ENCODE results near the gene DMRT3. TPM values are rescaled to one million over a fixed set of nuclear protein-coding genes. Genes with fewer than 3 reads are reported as not detected.

The DMRT3 gene
- total and polyA plus RNA-seq, 2 of the 8 experiments (the other 6 are each of a cell fraction or from before 2014, with no cell fraction given) = not detected

- H3K23me2 ChIP-seq (ENCODE audit: low read depth, low read length) = peaks cover 22% of the 10 kb centered on the region; the same call in 1 of the 2 replicates
- no peak overlapping the region; the same call in 1 of the 2 replicates for H2BK15ac ChIP-seq (ENCODE audit: low read length)
- H3K4me1 ChIP-seq (replicated peaks in 1 of 4; ENCODE audit: control insufficient read depth in 3 of 4, insufficient read depth in 4 of 4, low read length in 3 of 4) = peaks cover 18 to 39% (median 26%) of the 10 kb centered on the region in 4 experiments
- no peak overlapping the region; the same call in 1 of the 2 replicates for H3K18ac ChIP-seq (ENCODE audit: extremely low read depth, low read length)
- FAIRE-seq (no peak), DNase-seq (ENCODE audit: low read depth in 1 of 2, low spot score in 2 of 2) (peak in 1 of 2 experiments; percentile 65)
- no peaks in the 10 kb centered on the region for H3K9me3 ChIP-seq (ENCODE audit: insufficient read depth in 2 of 2, low read depth in 1 of 2, low read length in 1 of 2)
- H2BK120ac ChIP-seq (replicated peaks; ENCODE audit: low read depth, low read length) = no peak overlapping the region
- no peak overlapping the region for H2AFZ ChIP-seq (ENCODE audit: low read length)
- H4K5ac ChIP-seq (ENCODE audit: insufficient read length, low read depth, low read length) = no peak overlapping the region
- no peak overlapping the region for H4K91ac ChIP-seq (replicated peaks; ENCODE audit: insufficient read length, low read length)
- H3K4me3 ChIP-seq (ENCODE audit: extremely low read depth in 1 of 4, insufficient read depth in 2 of 4, low read depth in 3 of 4, low read length in 4 of 4) = peak overlapping the region; percentile 5 to 63 (median 22); a peak in 4 of 8 replicates
- no peak overlapping the region for H2BK5ac ChIP-seq (ENCODE audit: low read depth, low read length)
- H3K4ac ChIP-seq (replicated peaks; ENCODE audit: insufficient read length, low read depth, low read length) = no peak overlapping the region
- no peaks in the 10 kb centered on the region for H3K79me1 ChIP-seq (ENCODE audit: low read depth, low read length)
- POLR2A ChIA-PET (ENCODE audit: partially characterized antibody) = no interaction called here
- peaks cover 82 to 97% (median 94%) of the 10 kb centered on the region in 4 experiments for H3K27me3 ChIP-seq (replicated peaks in 1 of 4; ENCODE audit: control insufficient read depth in 3 of 4, extremely low read depth in 1 of 4, insufficient read depth in 3 of 4, low read length in 3 of 4)
- H3K27ac ChIP-seq (ENCODE audit: low read depth, low read length) = no peak overlapping the region
- H3K9ac ChIP-seq (replicated peaks in 1 of 4; ENCODE audit: extremely low read depth in 1 of 4, low read depth in 3 of 4, low read length in 3 of 4) = no peak overlapping the region; a peak in 1 of 7 replicates
- WGBS, 2 experiments (ENCODE audit: extremely low coverage in 1 of 2, insufficient coverage in 1 of 2, insufficient read length in 1 of 2, insufficient replicate concordance in 2 of 2, low coverage in 1 of 2, low lambda C conversion rate in 2 of 2, missing lambda C conversion rate in 1 of 2) = 3% methylated on average over 23 of the region's 24 CpGs; no CpG with 5 or more reads in 1 of the 2 experiments
- H3K56ac ChIP-seq (replicated peaks; ENCODE audit: insufficient read length, low read depth, low read length) = no peak overlapping the region
- CTCF ChIA-PET (ENCODE audit: partially characterized antibody) = interaction anchor here (0.6 to 7.5 kb wide), 17 partner anchors 8 to 1024 kb away, joined by 3 to 108 read pairs (median 3); no protein-coding TSS in a partner anchor
- H3K4me2 ChIP-seq (ENCODE audit: insufficient read depth in 1 of 2, low read depth in 2 of 2, low read length in 2 of 2) = peak overlapping the region; percentile 87 to 92
- no peak overlapping the region; the same call in 1 of the 2 replicates for H4K8ac ChIP-seq (ENCODE audit: extremely low read depth, insufficient read depth, low read length)
- no peaks in the 10 kb centered on the region for H3K79me2 ChIP-seq (ENCODE audit: control insufficient read depth in 1 of 2, insufficient read depth in 2 of 2, low read length in 2 of 2)
- peak overlapping the region; percentile 19; the same call in 1 of the 2 replicates for H2BK12ac ChIP-seq (ENCODE audit: low read depth, low read length)
- peaks cover 14 to 31% of the 10 kb centered on the region in 2 experiments for H4K20me1 ChIP-seq (replicated peaks in 1 of 2; ENCODE audit: control insufficient read depth in 1 of 2, insufficient read depth in 2 of 2, low read length in 2 of 2)
- no peak overlapping the region for H3K23ac ChIP-seq (ENCODE audit: insufficient read length)
- no peak overlapping the region for H2BK20ac ChIP-seq (ENCODE audit: low read length)
- no peak overlapping the region for H2AK5ac ChIP-seq (ENCODE audit: low read depth, low read length)
- no peak overlapping the region for H3K14ac ChIP-seq (ENCODE audit: insufficient read length)
- peaks cover 0 to 10% (median 0%) of the 10 kb centered on the region in 4 experiments; a peak in 1 of 8 replicates for H3K36me3 ChIP-seq (ENCODE audit: control insufficient read depth in 2 of 4, insufficient read depth in 4 of 4, low read length in 3 of 4)
- TF ChIP-seq CBX5 (IDR thresholded peaks at IDR 0.05; ENCODE audit: low read depth, low read length) (no peak), ASH2L (IDR thresholded peaks at IDR 0.05; ENCODE audit: low read length) (no peak), TCF12 (IDR thresholded peaks at IDR 0.05; ENCODE audit: low read depth, low read length) (no peak), ZNF274 (IDR thresholded peaks at IDR 0.05; ENCODE audit: borderline replicate concordance, extremely low read depth, low read length) (no peak), MAFK (IDR thresholded peaks at IDR 0.05; ENCODE audit: low read depth, low read length) (no peak), TEAD4 (IDR thresholded peaks at IDR 0.05; ENCODE audit: low read depth, low read length) (no peak), BRCA1 (IDR thresholded peaks at IDR 0.05; ENCODE audit: low read depth, low read length) (no peak), SIRT6 (IDR thresholded peaks at IDR 0.05; ENCODE audit: low read length) (no peak), HDAC2 (IDR thresholded peaks at IDR 0.05; ENCODE audit: borderline replicate concordance in 1 of 2, low read depth in 2 of 2, low read length in 2 of 2) (no peak)
- TF ChIP-seq, protein P1, sequence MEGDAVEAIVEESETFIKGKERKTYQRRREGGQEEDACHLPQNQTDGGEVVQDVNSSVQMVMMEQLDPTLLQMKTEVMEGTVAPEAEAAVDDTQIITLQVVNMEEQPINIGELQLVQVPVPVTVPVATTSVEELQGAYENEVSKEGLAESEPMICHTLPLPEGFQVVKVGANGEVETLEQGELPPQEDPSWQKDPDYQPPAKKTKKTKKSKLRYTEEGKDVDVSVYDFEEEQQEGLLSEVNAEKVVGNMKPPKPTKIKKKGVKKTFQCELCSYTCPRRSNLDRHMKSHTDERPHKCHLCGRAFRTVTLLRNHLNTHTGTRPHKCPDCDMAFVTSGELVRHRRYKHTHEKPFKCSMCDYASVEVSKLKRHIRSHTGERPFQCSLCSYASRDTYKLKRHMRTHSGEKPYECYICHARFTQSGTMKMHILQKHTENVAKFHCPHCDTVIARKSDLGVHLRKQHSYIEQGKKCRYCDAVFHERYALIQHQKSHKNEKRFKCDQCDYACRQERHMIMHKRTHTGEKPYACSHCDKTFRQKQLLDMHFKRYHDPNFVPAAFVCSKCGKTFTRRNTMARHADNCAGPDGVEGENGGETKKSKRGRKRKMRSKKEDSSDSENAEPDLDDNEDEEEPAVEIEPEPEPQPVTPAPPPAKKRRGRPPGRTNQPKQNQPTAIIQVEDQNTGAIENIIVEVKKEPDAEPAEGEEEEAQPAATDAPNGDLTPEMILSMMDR (IDR thresholded peaks at IDR 0.05; ENCODE audit: control extremely low read depth in 1 of 3, insufficient read depth in 1 of 3, low read depth in 1 of 3, low read length in 3 of 3) = no peak
Measured at GRCh38 chr9:974996-975739, 1.3 kb upstream of the DMRT3 start.
